Neural progenitor cell (in vitro differentiated cells): Measurements from ENCODE around the gene OTOS. TPM values are rescaled to one million over a fixed set of nuclear protein-coding genes. Genes with fewer than 3 reads are reported as not detected.

ENCODE experiments used
- DNase-seq: peaks from one replicate; pipeline ENCODE4 v3.0.0-alpha.2; 2016; ENCODE audit warnings: low spot score
- H2AFZ ChIP-seq: fragments of 200-600 bp; sonication (generic); replicated peaks from 2 replicates; pipeline ENCODE4 v1.6.1; 2016; ENCODE audit warnings: antibody characterized with exemption
- H3F3A ChIP-seq: fragments of 200-600 bp; sonication (generic); 2 replicates; pipeline ENCODE4 v1.6.1; 2016; ENCODE audit warnings: antibody characterized with exemption, low read depth
- H3K27ac ChIP-seq: fragments of 200-600 bp; sonication (generic); 2 replicates; pipeline ENCODE4 v1.5.1; 2016; ENCODE audit warnings: mild to moderate bottlenecking
- H3K27me3 ChIP-seq: fragments of 200-600 bp; sonication (generic); 2 replicates; pipeline ENCODE4 v1.6.1; 2016; ENCODE audit warnings: mild to moderate bottlenecking, moderate library complexity
- H3K36me3 ChIP-seq: fragments of 200-600 bp; sonication (generic); 2 replicates; pipeline ENCODE4 v1.5.1; 2016
- H3K4me1 ChIP-seq: fragments of 200-600 bp; sonication (generic); 2 replicates; pipeline ENCODE4 v1.6.1; 2016; ENCODE audit warnings: mixed run types
- H3K4me2 ChIP-seq: fragments of 200-600 bp; sonication (generic); 2 replicates; pipeline ENCODE4 v1.6.1; 2016
- H3K4me3 ChIP-seq: fragments of 200-600 bp; sonication (generic); 2 replicates; pipeline ENCODE4 v1.5.1; 2016
- H3K79me2 ChIP-seq: fragments of 200-600 bp; sonication (generic); 2 replicates; pipeline ENCODE4 v1.6.1; 2016; ENCODE audit warnings: low read depth
- H3K9ac ChIP-seq: fragments of 200-600 bp; sonication (generic); 2 replicates; pipeline ENCODE4 v1.6.1; 2016
- H3K9me3 ChIP-seq: fragments of 200-600 bp; sonication (generic); 2 replicates; pipeline ENCODE4 v1.5.1; 2016; ENCODE audit warnings: low read depth
- H4K20me1 ChIP-seq: fragments of 200-600 bp; sonication (generic); 2 replicates; pipeline ENCODE4 v1.6.1; 2016; ENCODE audit warnings: low read depth
- H3K27ac Mint-ChIP-seq: 3 replicates; pipeline ENCODE4 v1.8.0; 2021; ENCODE audit warnings: mixed read lengths
- H3K27me3 Mint-ChIP-seq: 2 replicates; pipeline ENCODE4 v1.8.0; 2022; ENCODE audit warnings: low read depth, mild to moderate bottlenecking, inconsistent platforms, moderate library complexity, mixed read lengths; ENCODE audit not compliant: insufficient read depth
- H3K36me3 Mint-ChIP-seq: 3 replicates; pipeline ENCODE4 v1.8.0; 2021; ENCODE audit warnings: mixed read lengths
- H3K4me1 Mint-ChIP-seq: 3 replicates; pipeline ENCODE4 v1.8.0; 2021; ENCODE audit warnings: mixed read lengths
- H3K4me3 Mint-ChIP-seq: 3 replicates; pipeline ENCODE4 v1.8.0; 2021; ENCODE audit warnings: mild to moderate bottlenecking, moderate library complexity, mixed read lengths
- H3K9me3 Mint-ChIP-seq: 3 replicates; pipeline ENCODE4 v1.8.0; 2020; ENCODE audit warnings: mixed read lengths
- CTCF ChIP-seq: fragments of 200-600 bp; sonication (generic); IDR thresholded peaks from 2 replicates; pipeline ENCODE4 v1.5.1; 2017; ENCODE audit warnings: antibody characterized with exemption, mild to moderate bottlenecking
- EZH2 ChIP-seq: fragments of 200-600 bp; sonication (generic); IDR thresholded peaks from 2 replicates; pipeline ENCODE4 v1.6.1; 2017; ENCODE audit warnings: antibody characterized with exemption, mild to moderate bottlenecking, moderate library complexity
- EZH2phosphoT487 ChIP-seq: fragments of 200-600 bp; sonication (generic); IDR thresholded peaks from 2 replicates; pipeline ENCODE4 v1.6.1; 2017; ENCODE audit warnings: antibody characterized with exemption
- total RNA-seq: library from RNA; depleted of rRNA; stranded (reverse); fragments of >200 nt; gene quantifications from 2 replicates; pipeline ENCODE4 v1.2.3, GENCODE V29; 2015; ENCODE audit warnings: low replicate concordance

The OTOS gene
- total RNA-seq, 1 donor from 2014 or later, result not detected

- Histone ChIP-seq H3K36me3 (no peaks in the 10 kb centered on the region), H3K79me2 (no peaks in the 10 kb centered on the region), H3K27me3 (peaks cover 21% of the 10 kb centered on the region), H3F3A (peaks cover 9% of the 10 kb centered on the region), H3K4me3 (no peak overlapping the region), H3K27ac (peak overlapping the region; percentile 45), H3K4me2 (peak overlapping the region; percentile 0), H3K9ac (no peak overlapping the region), H3K9me3 (no peaks in the 10 kb centered on the region), H4K20me1 (no peaks in the 10 kb centered on the region), H2AFZ (no peak overlapping the region), H3K4me1 (peaks cover 24% of the 10 kb centered on the region)
- no peak for TF ChIP-seq EZH2phosphoT487
- TF ChIP-seq CTCF, result no peak
- no peak for TF ChIP-seq EZH2
- H3K9me3 Mint-ChIP-seq, result no peaks in the 10 kb centered on the region
- DNase-seq, result peak; percentile 22
- H3K4me1 Mint-ChIP-seq, result peaks cover 23% of the 10 kb centered on the region
- H3K4me3 Mint-ChIP-seq, result peak overlapping the region; percentile 16
- H3K27me3 Mint-ChIP-seq, result peaks cover 7% of the 10 kb centered on the region
- peak overlapping the region; percentile 62 for H3K27ac Mint-ChIP-seq
- H3K36me3 Mint-ChIP-seq, result no peaks in the 10 kb centered on the region
These were observed 15.4 kb upstream of the OTOS start for GRCh38 chr2:240155745-240156390.

- no peak for TF ChIP-seq EZH2
- no peak for TF ChIP-seq EZH2phosphoT487
- no peak for TF ChIP-seq CTCF
- H3K9me3 Mint-ChIP-seq, result no peaks in the 10 kb centered on the region
- H3K27ac Mint-ChIP-seq, result no peak overlapping the region
- H3K4me2 ChIP-seq, result peak overlapping the region; percentile 35
- no peaks in the 10 kb centered on the region for H3K9me3 ChIP-seq
- peaks cover 7% of the 10 kb centered on the region for H3K27me3 Mint-ChIP-seq
- peaks cover 23% of the 10 kb centered on the region for H3K4me1 Mint-ChIP-seq
- no peak overlapping the region for H2AFZ ChIP-seq
- H3F3A ChIP-seq, result peaks cover 9% of the 10 kb centered on the region
- peaks cover 24% of the 10 kb centered on the region for H3K4me1 ChIP-seq
- H3K4me3 Mint-ChIP-seq, result no peak overlapping the region
- no peak overlapping the region for H3K4me3 ChIP-seq
- H3K27me3 ChIP-seq, result peaks cover 21% of the 10 kb centered on the region
- H3K36me3 Mint-ChIP-seq, result no peaks in the 10 kb centered on the region
- H3K9ac ChIP-seq, result no peak overlapping the region
- H3K36me3 ChIP-seq, result no peaks in the 10 kb centered on the region
- peak; percentile 64 for DNase-seq
- no peaks in the 10 kb centered on the region for H3K79me2 ChIP-seq
- H4K20me1 ChIP-seq, result no peaks in the 10 kb centered on the region
- peak overlapping the region; percentile 45 for H3K27ac ChIP-seq
These were observed 14.7 kb upstream of the OTOS start for GRCh38 chr2:240155048-240155744.

GRCh38 chr2:240154606-240155005 lies 14.1 kb upstream of the OTOS start:
- Mint-ChIP-seq H3K4me3 (no peak overlapping the region), H3K27me3 (peaks cover 5% of the 10 kb centered on the region), H3K4me1 (peaks cover 23% of the 10 kb centered on the region), H3K36me3 (no peaks in the 10 kb centered on the region), H3K27ac (no peak overlapping the region), H3K9me3 (no peaks in the 10 kb centered on the region)
- no peaks in the 10 kb centered on the region for H3K36me3 ChIP-seq
- H3K79me2 ChIP-seq, result no peaks in the 10 kb centered on the region
- H3F3A ChIP-seq, result peaks cover 9% of the 10 kb centered on the region
- DNase-seq, result no peak
- H3K27ac ChIP-seq, result no peak overlapping the region
- H3K27me3 ChIP-seq, result peaks cover 21% of the 10 kb centered on the region
- peaks cover 24% of the 10 kb centered on the region for H3K4me1 ChIP-seq
- TF ChIP-seq EZH2 (no peak), CTCF (no peak)
- H3K9me3 ChIP-seq, result no peaks in the 10 kb centered on the region
- H2AFZ ChIP-seq, result no peak overlapping the region
- H4K20me1 ChIP-seq, result no peaks in the 10 kb centered on the region
- no peak overlapping the region for H3K4me3 ChIP-seq
- H3K9ac ChIP-seq, result no peak overlapping the region
- peak overlapping the region; percentile 35 for H3K4me2 ChIP-seq
